ENCODE data around the gene MANSC1.
"Not testable (repeated sequence)": the region's sequence is repeated elsewhere in the genome, so short reads cannot be mapped to it uniquely, and the experiment has no call there.

MANSC1 gene

GRCh38 chr12:12351468-12352185 lies 1.6 kb upstream of the MANSC1 start:
- not testable (repeated sequence) for H3K9me3 Mint-ChIP-seq (ENCODE audit: low read depth); H3K36me3 Mint-ChIP-seq; H3K27ac Mint-ChIP-seq; H3K4me3 Mint-ChIP-seq; H3K27me3 Mint-ChIP-seq
- H3K4me1 Mint-ChIP-seq (ENCODE audit: low read depth), result peaks cover 36% of the 10 kb centered on the region

GRCh38 chr12:12350868-12351463 lies 924 bp upstream of the MANSC1 start:
- no peaks in the 10 kb centered on the region for H3K27me3 Mint-ChIP-seq
- H3K9me3 Mint-ChIP-seq (ENCODE audit: low read depth), result no peaks in the 10 kb centered on the region
- H3K4me1 Mint-ChIP-seq (ENCODE audit: low read depth), result peaks cover 33% of the 10 kb centered on the region
- peak overlapping the region; percentile 46 for H3K27ac Mint-ChIP-seq
- H3K36me3 Mint-ChIP-seq, result no peaks in the 10 kb centered on the region
- peak overlapping the region; percentile 74 for H3K4me3 Mint-ChIP-seq

- no peaks in the 10 kb centered on the region for H3K9me3 Mint-ChIP-seq (ENCODE audit: low read depth)
- H3K27ac Mint-ChIP-seq, result no peak overlapping the region
- peaks cover 7% of the 10 kb centered on the region for H3K36me3 Mint-ChIP-seq
- peaks cover 19% of the 10 kb centered on the region for H3K4me1 Mint-ChIP-seq (ENCODE audit: low read depth)
- H3K4me3 Mint-ChIP-seq, result no peak overlapping the region
- no peaks in the 10 kb centered on the region for H3K27me3 Mint-ChIP-seq
These were observed 11.4 kb downstream of the MANSC1 start for GRCh38 chr12:12338527-12339168.

GRCh38 chr12:12336511-12336910 lies 13.5 kb downstream of the MANSC1 start:
- Mint-ChIP-seq H3K27me3 (no peaks in the 10 kb centered on the region), H3K27ac (no peak overlapping the region), H3K9me3 (ENCODE audit: low read depth) (no peaks in the 10 kb centered on the region), H3K4me1 (ENCODE audit: low read depth) (peaks cover 23% of the 10 kb centered on the region), H3K4me3 (no peak overlapping the region), H3K36me3 (peaks cover 4% of the 10 kb centered on the region)

GRCh38 chr12:12336049-12336411 lies 14.0 kb downstream of the MANSC1 start:
- Mint-ChIP-seq H3K4me1 (ENCODE audit: low read depth) (peaks cover 23% of the 10 kb centered on the region), H3K4me3 (no peak overlapping the region), H3K27me3 (no peaks in the 10 kb centered on the region), H3K9me3 (ENCODE audit: low read depth) (no peaks in the 10 kb centered on the region), H3K36me3 (peaks cover 4% of the 10 kb centered on the region), H3K27ac (no peak overlapping the region)

- Mint-ChIP-seq H3K4me3 (no peak overlapping the region), H3K27ac (no peak overlapping the region)
These were observed 15.5 kb downstream of the MANSC1 start for GRCh38 chr12:12334367-12335040.

GRCh38 chr12:12333407-12334366 lies 16.4 kb downstream of the MANSC1 start:
- no peak overlapping the region for H3K27ac Mint-ChIP-seq
- no peaks in the 10 kb centered on the region for H3K9me3 Mint-ChIP-seq (ENCODE audit: low read depth)
- H3K27me3 Mint-ChIP-seq, result no peaks in the 10 kb centered on the region
- H3K36me3 Mint-ChIP-seq, result no peaks in the 10 kb centered on the region
- H3K4me1 Mint-ChIP-seq (ENCODE audit: low read depth), result peaks cover 23% of the 10 kb centered on the region
- no peak overlapping the region for H3K4me3 Mint-ChIP-seq

More at GRCh38 chr12:12334367-12335040, 15.5 kb downstream of the MANSC1 start:
- no peaks in the 10 kb centered on the region for H3K36me3 Mint-ChIP-seq
- H3K9me3 Mint-ChIP-seq (ENCODE audit: low read depth), result no peaks in the 10 kb centered on the region
- no peaks in the 10 kb centered on the region for H3K27me3 Mint-ChIP-seq
- H3K4me1 Mint-ChIP-seq (ENCODE audit: low read depth), result peaks cover 23% of the 10 kb centered on the region

- H3K4me1 Mint-ChIP-seq (ENCODE audit: low read depth), result peaks cover 24% of the 10 kb centered on the region
- H3K27ac Mint-ChIP-seq, result no peak overlapping the region
These were observed 18.1 kb downstream of the MANSC1 start for GRCh38 chr12:12331896-12332295.

GRCh38 chr12:12331244-12331771 lies 18.7 kb downstream of the MANSC1 start:
- H3K27me3 Mint-ChIP-seq, result no peaks in the 10 kb centered on the region
- H3K9me3 Mint-ChIP-seq (ENCODE audit: low read depth), result no peaks in the 10 kb centered on the region
- no peak overlapping the region for H3K4me3 Mint-ChIP-seq
- H3K36me3 Mint-ChIP-seq, result no peaks in the 10 kb centered on the region
- H3K4me1 Mint-ChIP-seq (ENCODE audit: low read depth), result peaks cover 24% of the 10 kb centered on the region
- no peak overlapping the region for H3K27ac Mint-ChIP-seq

More at GRCh38 chr12:12331896-12332295, 18.1 kb downstream of the MANSC1 start:
- no peaks in the 10 kb centered on the region for H3K9me3 Mint-ChIP-seq (ENCODE audit: low read depth)
- no peaks in the 10 kb centered on the region for H3K36me3 Mint-ChIP-seq
- no peaks in the 10 kb centered on the region for H3K27me3 Mint-ChIP-seq
- no peak overlapping the region for H3K4me3 Mint-ChIP-seq

GRCh38 chr12:12327802-12328201 lies 22.2 kb downstream of the MANSC1 start:
- no peaks in the 10 kb centered on the region for H3K36me3 Mint-ChIP-seq
- no peaks in the 10 kb centered on the region for H3K9me3 Mint-ChIP-seq (ENCODE audit: low read depth)
- H3K27ac Mint-ChIP-seq, result peak overlapping the region; percentile 68
- H3K4me3 Mint-ChIP-seq, result no peak overlapping the region
- no peaks in the 10 kb centered on the region for H3K27me3 Mint-ChIP-seq
- peaks cover 7% of the 10 kb centered on the region for H3K4me1 Mint-ChIP-seq (ENCODE audit: low read depth)

- H3K4me1 Mint-ChIP-seq (ENCODE audit: low read depth), result peaks cover 7% of the 10 kb centered on the region
- H3K4me3 Mint-ChIP-seq, result no peak overlapping the region
- no peaks in the 10 kb centered on the region for H3K27me3 Mint-ChIP-seq
- H3K36me3 Mint-ChIP-seq, result no peaks in the 10 kb centered on the region
- no peak overlapping the region for H3K27ac Mint-ChIP-seq
- H3K9me3 Mint-ChIP-seq (ENCODE audit: low read depth), result no peaks in the 10 kb centered on the region
These were observed 23.8 kb downstream of the MANSC1 start for GRCh38 chr12:12326262-12326661.

- no peak overlapping the region for H3K4me3 Mint-ChIP-seq
- H3K27ac Mint-ChIP-seq, result no peak overlapping the region
- H3K36me3 Mint-ChIP-seq, result peaks cover 2% of the 10 kb centered on the region
- peaks cover 3% of the 10 kb centered on the region for H3K27me3 Mint-ChIP-seq
- no peaks in the 10 kb centered on the region for H3K9me3 Mint-ChIP-seq (ENCODE audit: low read depth)
- peaks cover 7% of the 10 kb centered on the region for H3K4me1 Mint-ChIP-seq (ENCODE audit: low read depth)
These were observed 26.5 kb downstream of the MANSC1 start for GRCh38 chr12:12323591-12323990.

GRCh38 chr12:12323118-12323517 lies 26.9 kb downstream of the MANSC1 start:
- peaks cover 7% of the 10 kb centered on the region for H3K4me1 Mint-ChIP-seq (ENCODE audit: low read depth)
- no peak overlapping the region for H3K4me3 Mint-ChIP-seq
- H3K9me3 Mint-ChIP-seq (ENCODE audit: low read depth), result no peaks in the 10 kb centered on the region
- no peak overlapping the region for H3K27ac Mint-ChIP-seq
- H3K27me3 Mint-ChIP-seq, result peaks cover 3% of the 10 kb centered on the region
- peaks cover 2% of the 10 kb centered on the region for H3K36me3 Mint-ChIP-seq
